B cell (primary cell): Measurements from ENCODE around the gene WDR90. TPM values are rescaled to one million over a fixed set of nuclear protein-coding genes. Genes with fewer than 3 reads are reported as not detected.

ENCODE experiments used
- ATAC-seq: fragments of 200-7000 bp; cut with Tn5 transposase; one replicate; pipeline ENCODE4 v1.10.0; 2021; ENCODE audit warnings: low read depth, mild to moderate bottlenecking, moderate number of reproducible peaks, moderate library complexity
- CTCF ChIA-PET: fragments of 350-600 bp; sonication (Branson Sonifier 250); formaldehyde crosslinking; loops from one replicate; lab custom pipeline; 2021; ENCODE audit warnings: antibody characterized with exemption, inconsistent platforms; lab: Charles Lee
- POLR2A ChIA-PET: fragments of 350-600 bp; sonication (Branson Sonifier 250); formaldehyde crosslinking; loops from one replicate; lab custom pipeline; 2021; ENCODE audit warnings: antibody characterized with exemption; lab: Charles Lee
- DNase-seq: peaks from one replicate; pipeline ENCODE4 v3.0.0; 2013
- H2AFZ ChIP-seq: 2 replicates; pipeline ENCODE4 v1.6.1; 2012; ENCODE audit warnings: mild to moderate bottlenecking, low read depth, low read length; ENCODE audit not compliant: insufficient read depth, poor library complexity, severe bottlenecking
- H3K27ac ChIP-seq, 2 donors: 1 replicate in 1 of 2; 2 replicates in 1 of 2; pipeline ENCODE4 v1.5.1; 2012 to 2013; ENCODE audit warnings: low read length in 2 of 2, mild to moderate bottlenecking in 2 of 2, moderate library complexity in 1 of 2
- H3K27me3 ChIP-seq, 4 experiments: fragments of 200-600 bp in 1 of 4; sonication (generic) in 1 of 4; replicated peaks in 1 of 4; 1 replicate in 2 of 4; 2 replicates in 2 of 4; pipeline versions ENCODE4 v1.6.1 to v1.7.0; 2013 to 2016; ENCODE audit warnings: low read length in 3 of 4, mild to moderate bottlenecking in 2 of 4, mixed read lengths in 1 of 4, moderate library complexity in 1 of 4; ENCODE audit not compliant: insufficient read depth in 4 of 4, control insufficient read depth in 3 of 4; ENCODE audit errors: control extremely low read depth in 1 of 4
- H3K36me3 ChIP-seq, 2 experiments: replicated peaks in 1 of 2; 1 replicate in 1 of 2; 2 replicates in 1 of 2; pipeline versions ENCODE4 v1.6.1 to v1.7.1; 2013; ENCODE audit warnings: low read length in 1 of 2; ENCODE audit not compliant: insufficient read depth in 2 of 2, control insufficient read depth in 1 of 2; ENCODE audit errors: control extremely low read depth in 1 of 2, extremely low read depth in 1 of 2
- H3K4me1 ChIP-seq, 2 donors: fragments of 200-600 bp in 1 of 2; sonication (generic) in 1 of 2; 1 replicate in 1 of 2; 2 replicates in 1 of 2; pipeline versions ENCODE4 v1.5.1 to v1.6.1; 2013 to 2017; ENCODE audit warnings: low read length in 2 of 2; ENCODE audit not compliant: control insufficient read depth in 2 of 2, insufficient read depth in 2 of 2
- H3K4me2 ChIP-seq: replicated peaks from 2 replicates; pipeline ENCODE3; 2012; ENCODE audit warnings: mild to moderate bottlenecking, low read depth, low read length; ENCODE audit not compliant: poor library complexity, severe bottlenecking
- H3K4me3 ChIP-seq, 5 experiments: fragments of 200-600 bp in 1 of 5; sonication (generic) in 1 of 5; 1 replicate in 3 of 5; 2 replicates in 2 of 5; pipeline versions ENCODE4 v1.5.1 to v1.7.0; 2011 to 2016; ENCODE audit warnings: low read length in 4 of 5, mild to moderate bottlenecking in 4 of 5, low read depth in 2 of 5, control low read depth in 1 of 5, moderate library complexity in 1 of 5; ENCODE audit not compliant: insufficient read depth in 1 of 5; ENCODE audit errors: control extremely low read depth in 1 of 5, extremely low read depth in 1 of 5
- H3K79me2 ChIP-seq: fragments of 200-600 bp; sonication (generic); one replicate; pipeline ENCODE4 v1.6.0; 2016; ENCODE audit warnings: low read length; ENCODE audit not compliant: control insufficient read depth, insufficient read depth
- H3K9ac ChIP-seq: fragments of 200-600 bp; sonication (generic); 2 replicates; pipeline ENCODE4 v1.6.1; 2017; ENCODE audit warnings: mild to moderate bottlenecking, low read length, moderate library complexity
- H3K9me3 ChIP-seq, 3 donors: one replicate each; pipeline versions ENCODE4 v1.6.1 to v1.7.1; 2013; ENCODE audit warnings: low read length in 2 of 3; ENCODE audit not compliant: control insufficient read depth in 2 of 3, insufficient read depth in 1 of 3; ENCODE audit errors: control extremely low read depth in 1 of 3
- H4K20me1 ChIP-seq: 2 replicates; pipeline ENCODE4 v1.6.0; 2012; ENCODE audit warnings: mild to moderate bottlenecking, low read length; ENCODE audit not compliant: insufficient read depth, control insufficient read depth, poor library complexity, severe bottlenecking
- H3K27ac Mint-ChIP-seq: one replicate; pipeline ENCODE4 v1.8.0; 2021; ENCODE audit warnings: mixed read lengths
- H3K27me3 Mint-ChIP-seq: one replicate; pipeline ENCODE4 v1.8.0; 2021; ENCODE audit warnings: mixed read lengths
- H3K4me1 Mint-ChIP-seq: one replicate; pipeline ENCODE4 v1.8.0; 2021; ENCODE audit warnings: mixed read lengths
- H3K4me3 Mint-ChIP-seq: one replicate; pipeline ENCODE4 v1.8.0; 2021; ENCODE audit warnings: mixed read lengths
- H3K9me3 Mint-ChIP-seq: one replicate; pipeline ENCODE4 v1.8.0; 2022; ENCODE audit warnings: mixed read lengths; ENCODE audit not compliant: insufficient read depth
- EZH2 ChIP-seq: IDR thresholded peaks from 2 replicates; pipeline ENCODE4 v1.6.1; 2012; ENCODE audit warnings: borderline replicate concordance, low read depth, mild to moderate bottlenecking, moderate library complexity, low read length; ENCODE audit not compliant: insufficient read depth, poor library complexity, severe bottlenecking
- WGBS: methylation state at CpG from one replicate; pipeline ENCODE4 v1.1.5; 2013; ENCODE audit warnings: missing lambda C conversion rate; ENCODE audit not compliant: insufficient coverage; 5-methylcytosine and 5-hydroxymethylcytosine counted together
- intact Hi-C: fragments of 100-400 bp; cut with micrococcal nuclease; formaldehyde crosslinking; loops from one replicate; pipeline ENCODE4 v1.10.0; 2022
- polyA plus RNA-seq: library from polyadenylated mRNA; depleted of rRNA; stranded (reverse); fragments of >200 nt; gene quantifications from 2 replicates; pipeline ENCODE4 v1.2.3, GENCODE V29; 2012
- total RNA-seq, 2 donors: library from RNA; stranded (reverse); fragments of 120-200 nt in 1 of 2; gene quantifications; 1 replicate in 1 of 2; 2 replicates in 1 of 2; pipeline versions ENCODE4 v1.2.3 to v1.2.4, GENCODE V29; 2013 to 2022
- TF ChIP-seq, protein P1 (sequence below): fragments of 200-600 bp; IDR thresholded peaks from one replicate; pipeline ENCODE4 v1.8.0; 2022; ENCODE audit warnings: antibody characterized with exemption, mild to moderate bottlenecking

WDR90 gene
- total and polyA plus RNA-seq, 2 donors (not counting 1 experiment from before 2014, with no cell fraction given): 23.1 to 34.7 TPM

DNA sequence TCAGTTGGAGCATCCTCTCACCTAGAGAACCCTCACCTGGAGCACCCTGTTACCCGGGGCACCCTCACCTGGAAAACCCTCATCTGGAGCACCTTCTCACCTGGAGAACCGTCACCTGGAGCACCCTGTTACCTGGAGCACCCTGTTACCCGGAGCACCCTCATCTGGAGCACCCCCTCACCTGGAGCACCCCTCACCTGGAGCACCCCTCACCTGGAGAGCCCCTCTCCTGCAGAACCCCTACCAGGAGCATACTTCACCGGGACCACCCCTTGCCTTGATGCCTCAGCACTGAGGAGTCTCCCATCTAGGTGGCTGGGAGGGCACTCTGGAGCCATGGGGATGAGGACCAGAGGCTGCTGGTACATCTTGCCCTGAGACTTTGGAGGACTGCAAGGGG is 59.8 kb downstream of the WDR90 start:
- ATAC-seq: no peak
- Histone ChIP-seq H3K27me3 (peaks cover 0 to 73% (median 35%) of the 10 kb centered on the region in 4 experiments), H3K4me2 (no peak overlapping the region), H3K4me3 (no peak overlapping the region), H3K27ac (no peak overlapping the region), H3K9ac (no peak overlapping the region), H3K4me1 (peaks cover 10 to 12% of the 10 kb centered on the region in 2 donors), H3K79me2 (no peaks in the 10 kb centered on the region), H3K9me3 (peaks cover 0 to 17% (median 0%) of the 10 kb centered on the region in 3 donors), H2AFZ (no peak overlapping the region), H4K20me1 (no peaks in the 10 kb centered on the region), H3K36me3 (no peaks in the 10 kb centered on the region)
- peaks cover 4% of the 10 kb centered on the region for H3K4me1 Mint-ChIP-seq
- no peaks in the 10 kb centered on the region for H3K9me3 Mint-ChIP-seq
- no peak overlapping the region for H3K27ac Mint-ChIP-seq
- POLR2A ChIA-PET: no interaction called here
- 80% methylated on average over 3 of the region's 4 CpGs for WGBS
- peaks cover 26% of the 10 kb centered on the region for H3K27me3 Mint-ChIP-seq
- intact Hi-C loops: no loop called here
- no peak overlapping the region for H3K4me3 Mint-ChIP-seq
- CTCF ChIA-PET: interaction anchor here (7.6 kb wide), 1 partner anchor 76 kb away, joined by 94 read pairs; the partner anchor contains the start of genes CHTF18 and RPUSD1
- TF ChIP-seq EZH2: no peak
- TF ChIP-seq, protein P1, sequence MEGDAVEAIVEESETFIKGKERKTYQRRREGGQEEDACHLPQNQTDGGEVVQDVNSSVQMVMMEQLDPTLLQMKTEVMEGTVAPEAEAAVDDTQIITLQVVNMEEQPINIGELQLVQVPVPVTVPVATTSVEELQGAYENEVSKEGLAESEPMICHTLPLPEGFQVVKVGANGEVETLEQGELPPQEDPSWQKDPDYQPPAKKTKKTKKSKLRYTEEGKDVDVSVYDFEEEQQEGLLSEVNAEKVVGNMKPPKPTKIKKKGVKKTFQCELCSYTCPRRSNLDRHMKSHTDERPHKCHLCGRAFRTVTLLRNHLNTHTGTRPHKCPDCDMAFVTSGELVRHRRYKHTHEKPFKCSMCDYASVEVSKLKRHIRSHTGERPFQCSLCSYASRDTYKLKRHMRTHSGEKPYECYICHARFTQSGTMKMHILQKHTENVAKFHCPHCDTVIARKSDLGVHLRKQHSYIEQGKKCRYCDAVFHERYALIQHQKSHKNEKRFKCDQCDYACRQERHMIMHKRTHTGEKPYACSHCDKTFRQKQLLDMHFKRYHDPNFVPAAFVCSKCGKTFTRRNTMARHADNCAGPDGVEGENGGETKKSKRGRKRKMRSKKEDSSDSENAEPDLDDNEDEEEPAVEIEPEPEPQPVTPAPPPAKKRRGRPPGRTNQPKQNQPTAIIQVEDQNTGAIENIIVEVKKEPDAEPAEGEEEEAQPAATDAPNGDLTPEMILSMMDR: no peak
- no peak for DNase-seq

DNA sequence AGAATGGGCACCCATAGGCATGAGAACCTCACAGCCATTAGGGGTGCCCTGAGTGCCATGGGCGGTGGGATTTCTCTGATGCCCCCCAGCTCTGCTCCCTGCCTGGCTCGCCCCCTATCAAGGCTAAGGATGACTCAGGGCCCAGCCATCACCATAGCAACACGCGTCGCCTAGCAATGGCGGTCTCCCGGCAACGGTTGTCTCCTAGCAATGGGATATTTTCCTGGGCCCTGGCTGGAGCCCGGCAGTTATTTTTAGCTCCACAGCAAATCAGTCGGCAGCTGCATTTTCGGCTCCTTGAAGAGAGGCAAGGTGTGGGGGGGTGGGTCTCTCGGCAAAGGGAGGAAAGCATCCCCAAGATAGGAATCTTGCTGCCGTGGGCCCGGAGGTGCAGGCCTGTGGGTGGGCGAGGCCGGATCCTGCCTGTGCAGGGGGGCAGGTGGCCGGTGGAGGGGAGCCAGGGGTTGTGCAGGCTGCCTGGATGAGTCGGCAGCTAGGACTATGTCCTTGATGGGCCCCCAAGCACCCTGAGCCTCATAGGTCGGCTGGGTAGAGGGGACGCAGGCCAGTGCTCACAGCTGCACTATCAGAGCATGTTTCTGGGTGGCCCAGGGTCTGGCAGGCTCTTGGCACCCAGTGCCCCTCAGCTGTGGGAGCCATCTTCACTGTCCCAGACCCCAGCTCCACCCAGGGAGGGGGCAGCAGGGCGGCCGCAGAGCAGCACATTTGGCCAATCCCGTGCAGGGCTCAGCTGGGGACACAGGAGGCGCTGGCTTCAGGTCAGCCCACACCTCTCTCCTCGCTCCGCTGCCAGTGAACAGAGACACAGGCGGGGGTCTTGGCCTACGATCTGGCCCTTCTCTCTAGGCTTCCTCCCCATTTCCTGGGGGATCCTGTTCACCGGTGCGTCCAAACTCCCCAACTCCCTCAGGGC is 60.7 kb downstream of the WDR90 start:
- no peaks in the 10 kb centered on the region for H3K79me2 ChIP-seq
- Mint-ChIP-seq H3K9me3 (no peaks in the 10 kb centered on the region), H3K27ac (no peak overlapping the region), H3K27me3 (peaks cover 26% of the 10 kb centered on the region), H3K4me3 (no peak overlapping the region), H3K4me1 (peaks cover 4% of the 10 kb centered on the region)
- TF ChIP-seq, protein P1: no peak
- TF ChIP-seq EZH2: no peak
- no peak overlapping the region for H3K27ac ChIP-seq
- no peak overlapping the region for H2AFZ ChIP-seq
- peaks cover 0 to 17% (median 0%) of the 10 kb centered on the region in 3 donors for H3K9me3 ChIP-seq
- H3K36me3 ChIP-seq: no peaks in the 10 kb centered on the region
- ChIA-PET CTCF (interaction anchor here (0.7 to 7.6 kb wide), 6 partner anchors 11 to 350 kb away, joined by 3 to 94 read pairs (median 3); partner anchors contain the start of genes ANTKMT, CHTF18 and RPUSD1), POLR2A (no interaction called here)
- no peak overlapping the region for H3K4me2 ChIP-seq
- H3K4me3 ChIP-seq: no peak overlapping the region
- H3K27me3 ChIP-seq: peaks cover 0 to 72% (median 34%) of the 10 kb centered on the region in 4 experiments
- H3K4me1 ChIP-seq: peaks cover 13 to 16% of the 10 kb centered on the region in 2 donors
- intact Hi-C loops: loop anchor here (2.0 kb wide), 1 partner anchor 393 kb away; no protein-coding TSS in a partner anchor
- no peak for DNase-seq
- no peaks in the 10 kb centered on the region for H4K20me1 ChIP-seq
- WGBS: 40% methylated on average over 30 of the region's 30 CpGs
- H3K9ac ChIP-seq: no peak overlapping the region
- no peak for ATAC-seq
